K562 (cell line): ENCODE results near the gene DNAJB14. TPM values are rescaled to one million over a fixed set of nuclear protein-coding genes. Genes with fewer than 3 reads are reported as not detected.

Experiments
- CAMTA2 ChIP-seq: fragments of 250-450 bp; sonication (Bioruptor Pico); conservative IDR thresholded peaks from 2 replicates; pipeline ENCODE4 v1.5.1; 2022
- CHD2 ChIP-seq: IDR thresholded peaks from 2 replicates; pipeline ENCODE4 v1.6.1; 2011; ENCODE audit warnings: low read depth, low read length
- CREM ChIP-seq: IDR thresholded peaks from 2 replicates; pipeline ENCODE4 v1.6.1; 2014; ENCODE audit warnings: antibody characterized with exemption, low read depth
- KLF13 ChIP-seq: fragments of 450-650 bp; IDR thresholded peaks from 2 replicates; pipeline ENCODE4 v1.6.1; 2016; ENCODE audit warnings: missing genetic modification characterization, low read depth, mild to moderate bottlenecking, missing compliant biosample characterization, moderate library complexity, borderline replicate concordance
- MYNN ChIP-seq, 2 experiments: sonication (generic); formaldehyde crosslinking in 1 of 2; IDR thresholded peaks; 2 replicates each; pipeline versions ENCODE4 v1.5.0 to v1.6.1; 2016 to 2020; ENCODE audit warnings: antibody characterized with exemption in 1 of 2, missing genetic modification reagents in 1 of 2
- THRAP3 ChIP-seq: fragments of 450-650 bp; IDR thresholded peaks from 2 replicates; pipeline ENCODE4 v1.6.1; 2016; ENCODE audit warnings: mild to moderate bottlenecking, inconsistent platforms, borderline replicate concordance
- ZNF175 ChIP-seq: fragments of 200-800 bp; sonication (Bioruptor generic); IDR thresholded peaks from 2 replicates; pipeline ENCODE4 v1.6.1; 2016; ENCODE audit warnings: low read depth, mild to moderate bottlenecking, missing genetic modification characterization, missing compliant biosample characterization
- ZNF184 ChIP-seq: sonication (generic); formaldehyde crosslinking; IDR thresholded peaks from 2 replicates; pipeline ENCODE4 v1.5.0; 2020; ENCODE audit warnings: missing genetic modification reagents
- ZNF668 ChIP-seq: fragments of 250-450 bp; sonication (Bioruptor Pico); IDR thresholded peaks from 2 replicates; pipeline ENCODE4 v1.8.0; 2022; ENCODE audit warnings: mild to moderate bottlenecking, inconsistent platforms
- ZNF717 ChIP-seq: fragments of 250-450 bp; sonication (Bioruptor Pico); IDR thresholded peaks from 2 replicates; pipeline ENCODE4 v1.5.0; 2021
- polyA plus RNA-seq, 8 experiments: library from polyadenylated mRNA; depleted of rRNA in 4 of 8; stranded (reverse) in 5 of 8; unstranded in 3 of 8; fragments of >200 nt; fragmentation: Nextera tagmentation in 2 of 8; fragmentation: Illumina TruSeq in 1 of 8; extraction: Ambion mirVana in 2 of 8; extraction: Trizol in 1 of 8; gene quantifications; 2 replicates each; pipeline versions ENCODE4 v1.2.1 to v1.2.3, GENCODE V29; 2011 to 2014; ENCODE audit warnings: inconsistent platforms in 1 of 8, missing spikeins in 1 of 8
- total RNA-seq, 7 experiments: library from RNA; depleted of rRNA in 6 of 7; stranded (reverse); fragments of >200 nt in 6 of 7; fragmentation: Illumina TruSeq in 2 of 7; extraction: Trizol in 2 of 7; gene quantifications; 2 replicates each; pipeline versions ENCODE4 v1.2.1 to v1.2.3, GENCODE V29; 2011 to 2021; ENCODE audit warnings: low replicate concordance in 1 of 7
- TF ChIP-seq, protein P1 (sequence below): fragments of 450-650 bp; IDR thresholded peaks from 2 replicates; pipeline ENCODE4 v1.6.1; 2018; ENCODE audit not compliant: partially characterized antibody
- TF ChIP-seq, protein P2 (sequence below): sonication (generic); formaldehyde crosslinking; IDR thresholded peaks from 2 replicates; pipeline ENCODE4 v1.8.0; 2023; ENCODE audit warnings: missing genetic modification reagents, mild to moderate bottlenecking, borderline replicate concordance
- TF ChIP-seq, protein P3 (sequence below): fragments of 450-650 bp; IDR thresholded peaks from 2 replicates; pipeline ENCODE4 v1.6.1; 2014; ENCODE audit warnings: low read depth, mild to moderate bottlenecking, moderate library complexity, borderline replicate concordance
- TF ChIP-seq, protein P4 (sequence below): sonication (generic); formaldehyde crosslinking; IDR thresholded peaks from 2 replicates; pipeline ENCODE4 v1.8.1; 2023; ENCODE audit warnings: mild to moderate bottlenecking, missing genetic modification reagents

Gene DNAJB14
- total and polyA plus RNA-seq, 9 of the 15 experiments (the other 6 are each of a cell fraction or from before 2014, with no cell fraction given) = 5.5 to 28.0 (median 12.7) TPM

DNA sequence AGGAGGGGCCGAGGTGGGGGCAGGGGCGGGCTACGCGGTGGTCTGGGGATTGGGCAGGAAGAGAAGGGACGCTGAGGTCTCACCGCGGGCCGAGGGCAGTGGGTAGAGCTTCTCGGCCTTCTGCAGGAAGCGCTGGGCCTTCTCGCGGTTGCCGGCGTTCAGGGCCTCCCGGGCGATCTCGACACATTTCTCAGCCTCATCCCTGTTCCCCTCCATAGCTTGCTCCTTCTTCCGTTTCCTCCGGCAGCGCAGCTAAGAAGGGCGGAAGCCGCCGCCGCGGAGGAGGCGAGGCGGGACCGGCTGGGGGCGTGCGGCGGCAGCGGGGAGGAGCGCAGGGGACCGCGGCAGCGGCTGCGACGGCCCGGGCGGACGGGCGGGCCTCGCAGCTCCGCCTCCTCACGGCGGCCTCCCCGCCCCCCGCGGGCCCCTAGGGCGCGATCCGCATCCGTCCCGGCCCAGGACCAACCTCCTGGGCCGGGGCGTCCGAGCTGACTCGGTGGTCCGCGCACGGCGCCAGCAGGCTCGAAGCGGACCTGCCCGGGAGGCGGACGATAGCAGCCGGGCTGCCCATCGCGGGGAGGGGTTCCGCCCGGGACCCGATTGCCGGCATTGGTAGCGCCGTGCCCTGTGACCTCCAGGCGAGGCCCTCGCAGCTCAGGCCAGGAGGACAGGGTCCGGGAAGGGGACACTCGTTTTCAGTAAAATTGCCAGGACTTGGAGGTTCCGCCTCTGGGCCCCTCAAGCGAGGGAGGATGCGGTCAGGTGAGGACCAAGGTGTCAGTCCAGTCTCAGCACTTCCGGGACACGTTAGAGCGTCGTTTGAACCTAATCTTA, at the start of gene DNAJB14 (continued):
- TF ChIP-seq, protein P1, sequence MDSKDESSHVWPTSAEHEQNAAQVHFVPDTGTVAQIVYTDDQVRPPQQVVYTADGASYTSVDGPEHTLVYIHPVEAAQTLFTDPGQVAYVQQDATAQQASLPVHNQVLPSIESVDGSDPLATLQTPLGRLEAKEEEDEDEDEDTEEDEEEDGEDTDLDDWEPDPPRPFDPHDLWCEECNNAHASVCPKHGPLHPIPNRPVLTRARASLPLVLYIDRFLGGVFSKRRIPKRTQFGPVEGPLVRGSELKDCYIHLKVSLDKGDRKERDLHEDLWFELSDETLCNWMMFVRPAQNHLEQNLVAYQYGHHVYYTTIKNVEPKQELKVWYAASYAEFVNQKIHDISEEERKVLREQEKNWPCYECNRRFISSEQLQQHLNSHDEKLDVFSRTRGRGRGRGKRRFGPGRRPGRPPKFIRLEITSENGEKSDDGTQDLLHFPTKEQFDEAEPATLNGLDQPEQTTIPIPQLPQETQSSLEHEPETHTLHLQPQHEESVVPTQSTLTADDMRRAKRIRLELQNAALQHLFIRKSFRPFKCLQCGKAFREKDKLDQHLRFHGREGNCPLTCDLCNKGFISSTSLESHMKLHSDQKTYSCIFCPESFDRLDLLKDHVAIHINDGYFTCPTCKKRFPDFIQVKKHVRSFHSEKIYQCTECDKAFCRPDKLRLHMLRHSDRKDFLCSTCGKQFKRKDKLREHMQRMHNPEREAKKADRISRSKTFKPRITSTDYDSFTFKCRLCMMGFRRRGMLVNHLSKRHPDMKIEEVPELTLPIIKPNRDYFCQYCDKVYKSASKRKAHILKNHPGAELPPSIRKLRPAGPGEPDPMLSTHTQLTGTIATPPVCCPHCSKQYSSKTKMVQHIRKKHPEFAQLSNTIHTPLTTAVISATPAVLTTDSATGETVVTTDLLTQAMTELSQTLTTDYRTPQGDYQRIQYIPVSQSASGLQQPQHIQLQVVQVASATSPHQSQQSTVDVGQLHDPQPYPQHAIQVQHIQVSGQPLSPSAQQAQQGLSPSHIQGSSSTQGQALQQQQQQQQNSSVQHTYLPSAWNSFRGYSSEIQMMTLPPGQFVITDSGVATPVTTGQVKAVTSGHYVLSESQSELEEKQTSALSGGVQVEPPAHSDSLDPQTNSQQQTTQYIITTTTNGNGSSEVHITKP = no peak
- TF ChIP-seq THRAP3 (peak; percentile 91; the same call in 1 of the 2 replicates), MYNN (IDR thresholded peaks at IDR 0.05) (peak; percentile 18; the same call in 1 of the 2 replicates), MYNN (CRISPR knock-in tag; IDR thresholded peaks at IDR 0.05) (no peak), CHD2 (no peak; the same call in 1 of the 2 replicates), ZNF668 (CRISPR knock-in tag) (no peak), KLF13 (tag) (peak; percentile 59), ZNF717 (CRISPR knock-in tag) (peak; percentile 93), ZNF184 (CRISPR knock-in tag) (no peak), ZNF175 (no peak), CREM (peak; percentile 43; the same call in 1 of the 2 replicates), CAMTA2 (CRISPR knock-in tag) (peak; percentile 90)
- TF ChIP-seq, protein P2, sequence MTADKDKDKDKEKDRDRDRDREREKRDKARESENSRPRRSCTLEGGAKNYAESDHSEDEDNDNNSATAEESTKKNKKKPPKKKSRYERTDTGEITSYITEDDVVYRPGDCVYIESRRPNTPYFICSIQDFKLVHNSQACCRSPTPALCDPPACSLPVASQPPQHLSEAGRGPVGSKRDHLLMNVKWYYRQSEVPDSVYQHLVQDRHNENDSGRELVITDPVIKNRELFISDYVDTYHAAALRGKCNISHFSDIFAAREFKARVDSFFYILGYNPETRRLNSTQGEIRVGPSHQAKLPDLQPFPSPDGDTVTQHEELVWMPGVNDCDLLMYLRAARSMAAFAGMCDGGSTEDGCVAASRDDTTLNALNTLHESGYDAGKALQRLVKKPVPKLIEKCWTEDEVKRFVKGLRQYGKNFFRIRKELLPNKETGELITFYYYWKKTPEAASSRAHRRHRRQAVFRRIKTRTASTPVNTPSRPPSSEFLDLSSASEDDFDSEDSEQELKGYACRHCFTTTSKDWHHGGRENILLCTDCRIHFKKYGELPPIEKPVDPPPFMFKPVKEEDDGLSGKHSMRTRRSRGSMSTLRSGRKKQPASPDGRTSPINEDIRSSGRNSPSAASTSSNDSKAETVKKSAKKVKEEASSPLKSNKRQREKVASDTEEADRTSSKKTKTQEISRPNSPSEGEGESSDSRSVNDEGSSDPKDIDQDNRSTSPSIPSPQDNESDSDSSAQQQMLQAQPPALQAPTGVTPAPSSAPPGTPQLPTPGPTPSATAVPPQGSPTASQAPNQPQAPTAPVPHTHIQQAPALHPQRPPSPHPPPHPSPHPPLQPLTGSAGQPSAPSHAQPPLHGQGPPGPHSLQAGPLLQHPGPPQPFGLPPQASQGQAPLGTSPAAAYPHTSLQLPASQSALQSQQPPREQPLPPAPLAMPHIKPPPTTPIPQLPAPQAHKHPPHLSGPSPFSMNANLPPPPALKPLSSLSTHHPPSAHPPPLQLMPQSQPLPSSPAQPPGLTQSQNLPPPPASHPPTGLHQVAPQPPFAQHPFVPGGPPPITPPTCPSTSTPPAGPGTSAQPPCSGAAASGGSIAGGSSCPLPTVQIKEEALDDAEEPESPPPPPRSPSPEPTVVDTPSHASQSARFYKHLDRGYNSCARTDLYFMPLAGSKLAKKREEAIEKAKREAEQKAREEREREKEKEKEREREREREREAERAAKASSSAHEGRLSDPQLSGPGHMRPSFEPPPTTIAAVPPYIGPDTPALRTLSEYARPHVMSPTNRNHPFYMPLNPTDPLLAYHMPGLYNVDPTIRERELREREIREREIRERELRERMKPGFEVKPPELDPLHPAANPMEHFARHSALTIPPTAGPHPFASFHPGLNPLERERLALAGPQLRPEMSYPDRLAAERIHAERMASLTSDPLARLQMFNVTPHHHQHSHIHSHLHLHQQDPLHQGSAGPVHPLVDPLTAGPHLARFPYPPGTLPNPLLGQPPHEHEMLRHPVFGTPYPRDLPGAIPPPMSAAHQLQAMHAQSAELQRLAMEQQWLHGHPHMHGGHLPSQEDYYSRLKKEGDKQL (CRISPR knock-in tag) = no peak
- TF ChIP-seq, protein P3, sequence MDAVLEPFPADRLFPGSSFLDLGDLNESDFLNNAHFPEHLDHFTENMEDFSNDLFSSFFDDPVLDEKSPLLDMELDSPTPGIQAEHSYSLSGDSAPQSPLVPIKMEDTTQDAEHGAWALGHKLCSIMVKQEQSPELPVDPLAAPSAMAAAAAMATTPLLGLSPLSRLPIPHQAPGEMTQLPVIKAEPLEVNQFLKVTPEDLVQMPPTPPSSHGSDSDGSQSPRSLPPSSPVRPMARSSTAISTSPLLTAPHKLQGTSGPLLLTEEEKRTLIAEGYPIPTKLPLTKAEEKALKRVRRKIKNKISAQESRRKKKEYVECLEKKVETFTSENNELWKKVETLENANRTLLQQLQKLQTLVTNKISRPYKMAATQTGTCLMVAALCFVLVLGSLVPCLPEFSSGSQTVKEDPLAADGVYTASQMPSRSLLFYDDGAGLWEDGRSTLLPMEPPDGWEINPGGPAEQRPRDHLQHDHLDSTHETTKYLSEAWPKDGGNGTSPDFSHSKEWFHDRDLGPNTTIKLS = 0 out of 2 replicates have a peak, but pooled peaks have one; percentile 38
- TF ChIP-seq, protein P4, sequence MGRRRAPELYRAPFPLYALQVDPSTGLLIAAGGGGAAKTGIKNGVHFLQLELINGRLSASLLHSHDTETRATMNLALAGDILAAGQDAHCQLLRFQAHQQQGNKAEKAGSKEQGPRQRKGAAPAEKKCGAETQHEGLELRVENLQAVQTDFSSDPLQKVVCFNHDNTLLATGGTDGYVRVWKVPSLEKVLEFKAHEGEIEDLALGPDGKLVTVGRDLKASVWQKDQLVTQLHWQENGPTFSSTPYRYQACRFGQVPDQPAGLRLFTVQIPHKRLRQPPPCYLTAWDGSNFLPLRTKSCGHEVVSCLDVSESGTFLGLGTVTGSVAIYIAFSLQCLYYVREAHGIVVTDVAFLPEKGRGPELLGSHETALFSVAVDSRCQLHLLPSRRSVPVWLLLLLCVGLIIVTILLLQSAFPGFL (CRISPR knock-in tag) = no peak
